HepG2 (cell line): Measurements from ENCODE around the gene OPRD1. TPM values are rescaled to one million over a fixed set of nuclear protein-coding genes. Genes with fewer than 3 reads are reported as not detected.

ENCODE experiments used
- ATAC-seq: fragments of 200-7000 bp; cut with Tn5 transposase; 3 replicates; pipeline ENCODE4 v1.9.1; 2020; ENCODE audit warnings: mild to moderate bottlenecking, moderate library complexity
- BruUV-seq: library from RNA; stranded (reverse); fragments of 400-500 nt; replicated peaks from 2 replicates; lab custom pipeline; 2021; lab: Mats Ljungman, UMichigan
- CTCF ChIA-PET: fragments of 300-600 bp; formaldehyde crosslinking; extraction: SDS; loops from one replicate; lab custom pipeline; 2021; ENCODE audit warnings: low total read pairs, inconsistent platforms, low intra/inter-chr PET ratio; lab: Yijun Ruan, JAX
- POLR2A ChIA-PET: fragments of 350-600 bp; sonication (Branson Sonifier 250); formaldehyde crosslinking; loops from one replicate; lab custom pipeline; 2020; ENCODE audit warnings: antibody characterized with exemption, inconsistent platforms; lab: Yijun Ruan, JAX
- DNase-seq: peaks from one replicate; pipeline ENCODE4 v3.0.0-alpha.2; 2015; ENCODE audit warnings: low spot score
- FAIRE-seq: peaks from 3 replicates; lab custom pipeline; 2011; peaks lifted over from hg19 to GRCh38; lab: Jason Lieb, UNC
- H2AFZ ChIP-seq: one replicate; pipeline ENCODE4 v1.6.1; 2011; ENCODE audit warnings: low read length, inconsistent platforms
- H3K27ac ChIP-seq: fragments of 300-600 bp; 3 replicates; pipeline ENCODE4 v1.8.0; 2011; ENCODE audit warnings: mixed run types, mild to moderate bottlenecking, mixed read lengths, low read length, inconsistent platforms; ENCODE audit not compliant: insufficient read depth; ENCODE audit errors: extremely low read length
- H3K27me3 ChIP-seq, 2 experiments: fragments of 200-600 bp in 1 of 2; 2 replicates in 1 of 2; 3 replicates in 1 of 2; pipeline versions ENCODE4 v1.6.0 to v1.8.0; 2011; ENCODE audit warnings: low read length in 2 of 2, mild to moderate bottlenecking in 2 of 2, moderate library complexity in 2 of 2, inconsistent platforms in 1 of 2; ENCODE audit not compliant: insufficient read depth in 2 of 2, control insufficient read depth in 1 of 2
- H3K36me3 ChIP-seq, 2 experiments: fragments of 200-600 bp in 1 of 2; replicated peaks in 1 of 2; 2 replicates in 1 of 2; 3 replicates in 1 of 2; pipeline versions ENCODE4 v1.5.1 to v1.8.0; 2011; ENCODE audit warnings: low read length in 2 of 2, inconsistent platforms in 1 of 2; ENCODE audit not compliant: insufficient read depth in 2 of 2, control insufficient read depth in 1 of 2
- H3K4me1 ChIP-seq: 2 replicates; pipeline ENCODE4 v1.5.1; 2012; ENCODE audit warnings: low read length, inconsistent platforms; ENCODE audit not compliant: insufficient read depth
- H3K4me2 ChIP-seq: 2 replicates; pipeline ENCODE4 v1.6.0; 2011; ENCODE audit warnings: low read depth, low read length, inconsistent platforms
- H3K4me3 ChIP-seq, 3 experiments: fragments of 200-600 bp in 1 of 3; sonication (generic), shearing (Covaris generic) in 1 of 3; replicated peaks in 1 of 3; 2 replicates each; pipeline ENCODE4 v1.5.1; 2011 to 2016; ENCODE audit warnings: low read length in 3 of 3, inconsistent platforms in 2 of 3, low read depth in 2 of 3, mild to moderate bottlenecking in 2 of 3, control low read depth in 1 of 3, mixed read lengths in 1 of 3; ENCODE audit not compliant: insufficient read depth in 1 of 3
- H3K79me2 ChIP-seq: one replicate; pipeline ENCODE4 v1.6.1; 2011; ENCODE audit warnings: low read length, inconsistent platforms; ENCODE audit not compliant: insufficient read depth
- H3K9ac ChIP-seq: 2 replicates; pipeline ENCODE4 v1.6.0; 2011; ENCODE audit warnings: mild to moderate bottlenecking, low read depth, low read length, inconsistent platforms; ENCODE audit not compliant: insufficient read depth
- H3K9me3 ChIP-seq: 2 replicates; pipeline ENCODE4 v1.5.1; 2012; ENCODE audit warnings: mild to moderate bottlenecking, low read length
- H4K20me1 ChIP-seq: 2 replicates; pipeline ENCODE4 v1.6.0; 2011; ENCODE audit warnings: inconsistent platforms, mild to moderate bottlenecking, low read length, moderate library complexity; ENCODE audit not compliant: insufficient read depth
- ZNF333 ChIP-seq: sonication (generic); formaldehyde crosslinking; IDR thresholded peaks from 2 replicates; pipeline ENCODE4 v1.4.0; 2020; ENCODE audit warnings: mild to moderate bottlenecking, missing genetic modification reagents, borderline replicate concordance
- ZNF629 ChIP-seq: sonication (generic); formaldehyde crosslinking; conservative IDR thresholded peaks from 2 replicates; pipeline ENCODE4 v1.5.0; 2020; ENCODE audit warnings: missing genetic modification reagents
- ZSCAN12 ChIP-seq: sonication (generic); formaldehyde crosslinking; IDR thresholded peaks from 2 replicates; pipeline ENCODE4 v1.9.0; 2021; ENCODE audit warnings: mild to moderate bottlenecking, missing genetic modification reagents
- ZSCAN9 ChIP-seq: IDR thresholded peaks from 2 replicates; pipeline ENCODE4 v1.6.1; 2016; ENCODE audit warnings: borderline replicate concordance
- WGBS: methylation state at CpG from one replicate; pipeline ENCODE4 v1.1.6; 2017; ENCODE audit warnings: low lambda C conversion rate; 5-methylcytosine and 5-hydroxymethylcytosine counted together
- in situ Hi-C: cut with HindIII; loops from 2 replicates; pipeline ENCODE4 v1.10.0; 2017; ENCODE audit warnings: low pct_unique_long_range_greater_than_20kb; ENCODE audit not compliant: extremely low pct_ligation_motif_present
- intact Hi-C: fragments of 100-400 bp; cut with micrococcal nuclease; formaldehyde crosslinking; loops from one replicate; pipeline ENCODE4 v1.10.0; 2022; ENCODE audit not compliant: unreplicated experiment
- polyA plus RNA-seq, 8 experiments: library from polyadenylated mRNA; depleted of rRNA in 3 of 8; stranded (reverse) in 7 of 8; unstranded in 1 of 8; fragments of >200 nt; fragmentation: Illumina TruSeq in 4 of 8; extraction: Trizol in 4 of 8; gene quantifications; 2 replicates each; pipeline versions ENCODE4 v1.2.1 to v1.2.3, GENCODE V29; 2011 to 2016; ENCODE audit warnings: low read depth in 4 of 8, missing spikeins in 1 of 8, mixed read lengths in 1 of 8; ENCODE audit not compliant: insufficient read depth in 1 of 8
- small RNA-seq, 3 experiments: library from RNA; depleted of rRNA; stranded (forward); fragments of <200 nt; gene quantifications; one replicate each; pipeline ENCODE3, GENCODE V24; 2012; ENCODE audit warnings: low read depth in 2 of 3, low replicate concordance in 1 of 3; ENCODE audit not compliant: insufficient read length in 3 of 3, insufficient read depth in 2 of 3
- total RNA-seq, 5 experiments: library from RNA; depleted of rRNA; stranded (reverse); fragments of >200 nt; fragmentation: Illumina TruSeq; extraction: Trizol; gene quantifications; 2 replicates each; pipeline ENCODE4 v1.2.3, GENCODE V29; 2016; ENCODE audit warnings: low read depth in 1 of 5
- TF ChIP-seq, protein P1 (sequence below): fragments of 450-650 bp; IDR thresholded peaks from 2 replicates; pipeline ENCODE4 v1.6.1; 2017

OPRD1 gene
- total and polyA plus RNA-seq, 2 of the 13 experiments (the other 11 are each of a cell fraction or from before 2014, with no cell fraction given) = 0.02 to 0.03 TPM

DNA sequence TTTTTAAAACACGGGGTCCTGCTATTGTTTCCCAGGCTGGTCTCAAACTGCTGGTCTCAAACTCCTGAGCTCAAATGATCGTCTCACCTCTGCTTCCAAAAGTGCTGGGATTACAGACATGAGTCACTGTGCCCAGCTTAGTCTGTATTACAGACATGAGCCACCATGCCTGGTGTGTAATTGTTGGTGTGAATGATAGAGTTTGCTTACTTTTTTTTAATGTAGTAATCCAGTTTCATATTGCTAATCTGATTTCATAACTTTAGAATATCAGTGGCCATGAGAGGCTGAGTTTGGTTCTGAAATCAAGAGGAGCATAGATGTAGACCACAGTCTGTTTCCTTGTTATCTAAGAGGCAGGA is 105.8 kb downstream of the OPRD1 start:
- no peak for FAIRE-seq
- ATAC-seq = no peak
- CTCF ChIA-PET = no interaction called here

More for the DNA sequence above, 105.8 kb downstream of the OPRD1 start:
- Histone ChIP-seq H3K27me3 (no peaks in the 10 kb centered on the region; a peak in 1 of 5 replicates), H3K4me1 (peaks cover 43% of the 10 kb centered on the region), H3K9ac (no peak overlapping the region), H3K27ac (no peak overlapping the region), H3K36me3 (no peaks in the 10 kb centered on the region), H3K4me2 (no peak overlapping the region), H4K20me1 (no peaks in the 10 kb centered on the region; the same call in 1 of the 2 replicates), H3K79me2 (peaks cover 65% of the 10 kb centered on the region), H2AFZ (no peak overlapping the region), H3K4me3 (no peak overlapping the region), H3K9me3 (no peaks in the 10 kb centered on the region)
- intact Hi-C loops = no loop called here
- in situ Hi-C loops = no loop called here
- TF ChIP-seq ZNF629 (CRISPR knock-in tag) = no peak
- no peak for TF ChIP-seq ZNF333 (CRISPR knock-in tag)
- no peak for TF ChIP-seq ZSCAN9
- TF ChIP-seq ZSCAN12 = no peak
- TF ChIP-seq, protein P1, sequence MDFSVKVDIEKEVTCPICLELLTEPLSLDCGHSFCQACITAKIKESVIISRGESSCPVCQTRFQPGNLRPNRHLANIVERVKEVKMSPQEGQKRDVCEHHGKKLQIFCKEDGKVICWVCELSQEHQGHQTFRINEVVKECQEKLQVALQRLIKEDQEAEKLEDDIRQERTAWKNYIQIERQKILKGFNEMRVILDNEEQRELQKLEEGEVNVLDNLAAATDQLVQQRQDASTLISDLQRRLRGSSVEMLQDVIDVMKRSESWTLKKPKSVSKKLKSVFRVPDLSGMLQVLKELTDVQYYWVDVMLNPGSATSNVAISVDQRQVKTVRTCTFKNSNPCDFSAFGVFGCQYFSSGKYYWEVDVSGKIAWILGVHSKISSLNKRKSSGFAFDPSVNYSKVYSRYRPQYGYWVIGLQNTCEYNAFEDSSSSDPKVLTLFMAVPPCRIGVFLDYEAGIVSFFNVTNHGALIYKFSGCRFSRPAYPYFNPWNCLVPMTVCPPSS = no peak
- no TSS peak for BruUV-seq
- POLR2A ChIA-PET = no interaction called here
- no peak for DNase-seq
- 88% methylated on average over 2 of the region's 2 CpGs for WGBS

Small RNA genes within 50 kb of the gene (small RNA-seq; reads per million reads assigned to genes)
- gene RF00019 = 0 reads per million in 3 experiments

Other genes with a start within 250 kb of the OPRD1 start
- 10.3 and 10.4 TPM in 2 replicates for gene RAB42, start 219.9 kb upstream of the OPRD1 start, total RNA-seq (2016; rRNA removed; fragmentation: Illumina TruSeq; extraction: Trizol)
- gene RAB42, start 219.9 kb upstream of the OPRD1 start, polyA plus RNA-seq (2011; rRNA removed) = 166 and 170 TPM in 2 replicates
- 17.1 and 24.2 TPM in 2 replicates for gene TAF12, start 169.1 kb upstream of the OPRD1 start, total RNA-seq (2016; rRNA removed; fragmentation: Illumina TruSeq; extraction: Trizol)
- gene TAF12, start 169.1 kb upstream of the OPRD1 start, polyA plus RNA-seq (2011; rRNA removed) = 15.7 and 16.3 TPM in 2 replicates
- not detected in 2 replicates for gene RNU11, start 163.6 kb upstream of the OPRD1 start, total RNA-seq (2016; rRNA removed; fragmentation: Illumina TruSeq; extraction: Trizol)
- gene RNU11, start 163.6 kb upstream of the OPRD1 start, polyA plus RNA-seq (2011; rRNA removed) = not detected in 2 replicates
- gene GMEB1, start 143.4 kb upstream of the OPRD1 start, total RNA-seq (2016; rRNA removed; fragmentation: Illumina TruSeq; extraction: Trizol) = 6.0 and 7.4 TPM in 2 replicates
- gene GMEB1, start 143.4 kb upstream of the OPRD1 start, polyA plus RNA-seq (2011; rRNA removed) = 2.4 and 3.0 TPM in 2 replicates
- gene YTHDF2, start 75.2 kb upstream of the OPRD1 start, total RNA-seq (2016; rRNA removed; fragmentation: Illumina TruSeq; extraction: Trizol) = 59.6 and 84.7 TPM in 2 replicates
- gene YTHDF2, start 75.2 kb upstream of the OPRD1 start, polyA plus RNA-seq (2011; rRNA removed) = 48.4 and 57.5 TPM in 2 replicates
- 34.5 and 51.4 TPM in 2 replicates for gene EPB41, start 102.4 kb downstream of the OPRD1 start, total RNA-seq (2016; rRNA removed; fragmentation: Illumina TruSeq; extraction: Trizol)
- gene EPB41, start 102.4 kb downstream of the OPRD1 start, polyA plus RNA-seq (2011; rRNA removed) = 38.5 and 46.7 TPM in 2 replicates